Stimulated activated CD4-positive, alpha-beta T cell treated with anti-CD3 and anti-CD28 coated beads, Interleukin-2, amount 100 ng/mL, for 48 hours (primary cell): ENCODE data around the gene TMSB15C.

Source experiments
- DNase-seq, 2 donors: peaks; one replicate each; pipeline ENCODE4 v3.0.0-alpha.2; 2020

TMSB15C gene

DNA sequence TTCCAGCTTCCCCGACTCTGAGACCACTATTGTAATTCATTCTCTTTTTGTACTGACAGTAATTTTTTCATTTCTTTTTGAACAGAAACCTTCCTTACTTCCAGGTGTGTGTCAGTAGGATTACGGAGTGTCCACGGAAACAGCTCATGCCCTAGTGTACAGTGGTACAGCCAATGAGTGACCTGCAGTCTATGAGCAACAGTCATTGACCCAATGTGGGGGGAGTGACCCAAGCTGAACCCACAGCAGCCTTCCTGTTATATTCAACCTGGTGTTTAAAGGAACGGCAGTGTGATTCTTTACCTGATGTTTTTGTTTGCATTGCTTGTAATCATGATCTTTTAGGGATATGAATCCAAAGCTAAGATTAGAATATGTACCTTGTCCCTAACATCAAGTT lies 35.0 kb downstream of the TMSB15C start:
- DNase-seq = no peak

DNA sequence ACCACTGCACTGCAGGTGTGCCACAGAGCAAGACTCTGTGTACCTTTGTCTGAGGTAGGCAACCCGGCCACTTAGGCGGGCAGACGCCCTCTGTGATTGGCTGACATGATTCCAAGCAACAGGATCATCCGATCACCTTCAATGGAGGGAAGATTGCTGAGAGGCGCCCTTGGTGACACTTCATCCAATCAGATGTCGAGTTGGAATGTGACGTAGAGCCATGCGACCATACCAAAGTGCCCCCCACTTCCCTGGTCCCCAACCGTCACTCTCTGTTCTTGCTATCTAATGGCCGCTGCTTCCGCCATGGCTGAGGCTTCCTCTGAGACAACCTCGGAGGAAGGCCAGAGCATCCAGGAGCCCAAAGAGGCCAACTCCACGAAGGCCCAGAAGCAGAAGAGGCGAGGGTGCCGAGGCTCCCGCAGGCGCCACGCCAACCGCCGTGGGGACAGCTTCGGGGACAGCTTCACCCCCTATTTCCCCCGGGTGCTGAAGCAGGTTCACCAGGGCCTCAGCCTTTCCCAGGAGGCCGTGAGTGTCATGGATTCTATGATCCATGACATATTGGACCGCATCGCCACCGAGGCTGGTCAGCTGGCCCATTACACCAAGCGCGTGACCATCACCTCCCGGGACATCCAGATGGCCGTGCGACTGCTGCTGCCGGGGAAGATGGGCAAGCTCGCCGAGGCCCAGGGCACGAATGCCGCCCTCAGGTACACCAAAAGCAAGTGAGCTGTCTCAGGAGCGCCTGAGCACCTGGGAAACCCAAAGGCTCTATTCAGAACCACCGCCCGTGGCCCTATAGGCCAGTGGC lies 36.1 kb downstream of the TMSB15C start, which contains the start of gene H2BW2:
H2BW2 (plus strand) TSS at position 268 of the 817 bp plus-strand sequence; CDS start at position 307, 39 bp downstream.
- no peak for DNase-seq
